Ureter (tissue), 1 donor: ENCODE results near the gene FBXO2. TPM values are rescaled to one million over a fixed set of nuclear protein-coding genes. Genes with fewer than 3 reads are reported as not detected.

Source experiments
- DNase-seq: peaks from one replicate; pipeline ENCODE4 v3.0.0-alpha.2; 2020; ENCODE audit warnings: low spot score
- total RNA-seq: library from RNA; stranded (reverse); gene quantifications from one replicate; pipeline ENCODE4 v1.2.4, GENCODE V29; 2023
- donor health status: DM: yes; HTN: yes; CAD: no.

FBXO2 gene
- total RNA-seq = 3.5 TPM

- DNase-seq = no peak
These were observed at the start of gene FBXO2, which contains the start of gene FBXO44 for GRCh38 chr1:11654137-11654938. Gene FBXO2, minus strand, starts transcription at chr1:11654429. Its CDS starts 89 bp downstream, at chr1:11654340. Gene FBXO44, plus strand, starts transcription at chr1:11654877. Its CDS starts 959 bp downstream, at chr1:11655836.

- no peak for DNase-seq
These were observed 49.3 kb upstream of the FBXO2 start for GRCh38 chr1:11703357-11704193.

- no peak for DNase-seq
These were observed 48.0 kb upstream of the FBXO2 start for GRCh38 chr1:11701981-11702803.

GRCh38 chr1:11701551-11701961 lies 47.3 kb upstream of the FBXO2 start:
- no peak for DNase-seq

- DNase-seq = no peak
These were observed 46.6 kb upstream of the FBXO2 start for GRCh38 chr1:11700601-11701467.

GRCh38 chr1:11697893-11698210 lies 43.6 kb upstream of the FBXO2 start:
- DNase-seq = no peak

GRCh38 chr1:11697188-11697892 lies 43.1 kb upstream of the FBXO2 start:
- no peak for DNase-seq

- DNase-seq = no peak
These were observed 41.6 kb upstream of the FBXO2 start for GRCh38 chr1:11695861-11696260.

- no peak for DNase-seq
These were observed 39.7 kb upstream of the FBXO2 start for GRCh38 chr1:11693917-11694316.

- DNase-seq = no peak
These were observed 38.9 kb upstream of the FBXO2 start for GRCh38 chr1:11693024-11693590.

GRCh38 chr1:11691928-11692711 lies 37.9 kb upstream of the FBXO2 start:
- DNase-seq = no peak

- DNase-seq = no peak
These were observed 37.2 kb upstream of the FBXO2 start, which contains the start of gene DRAXIN for GRCh38 chr1:11691302-11691914. Gene DRAXIN, plus strand, starts transcription at chr1:11691710. Its CDS starts 14,549 bp downstream, at chr1:11706259.

GRCh38 chr1:11690397-11691301 lies 36.4 kb upstream of the FBXO2 start:
- no peak for DNase-seq

GRCh38 chr1:11688506-11688905 lies 34.3 kb upstream of the FBXO2 start:
- DNase-seq = no peak

- DNase-seq = no peak
These were observed 31.1 kb upstream of the FBXO2 start for GRCh38 chr1:11685210-11685752.

- no peak for DNase-seq
These were observed 29.8 kb upstream of the FBXO2 start for GRCh38 chr1:11684070-11684469.

GRCh38 chr1:11682799-11683198 lies 28.6 kb upstream of the FBXO2 start:
- DNase-seq = no peak
